ENCODE measurements around the gene DCBLD1.

The DCBLD1 gene

DNA sequence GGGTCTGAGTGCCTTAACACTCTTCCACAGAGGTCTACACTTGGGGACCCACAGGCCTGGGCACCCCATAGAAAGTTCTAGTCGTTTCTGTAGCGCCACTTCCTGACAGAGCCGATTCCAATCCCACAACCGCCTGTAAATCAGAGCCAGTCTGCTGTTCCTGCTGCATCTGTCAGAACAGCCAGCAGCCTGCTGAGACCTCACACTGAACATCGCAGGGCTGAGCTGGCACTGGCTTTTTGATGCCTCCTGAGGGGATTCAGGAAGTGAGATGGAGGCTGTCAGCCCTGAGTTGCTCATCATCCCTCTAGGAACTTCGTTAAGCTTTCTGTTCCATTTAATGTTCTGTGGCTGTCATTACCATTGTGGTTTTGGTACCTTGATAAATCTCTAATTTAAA is 48.9 kb downstream of the DCBLD1 start:
- DNase-seq (ENCODE audit: low spot score): no peak

DNA sequence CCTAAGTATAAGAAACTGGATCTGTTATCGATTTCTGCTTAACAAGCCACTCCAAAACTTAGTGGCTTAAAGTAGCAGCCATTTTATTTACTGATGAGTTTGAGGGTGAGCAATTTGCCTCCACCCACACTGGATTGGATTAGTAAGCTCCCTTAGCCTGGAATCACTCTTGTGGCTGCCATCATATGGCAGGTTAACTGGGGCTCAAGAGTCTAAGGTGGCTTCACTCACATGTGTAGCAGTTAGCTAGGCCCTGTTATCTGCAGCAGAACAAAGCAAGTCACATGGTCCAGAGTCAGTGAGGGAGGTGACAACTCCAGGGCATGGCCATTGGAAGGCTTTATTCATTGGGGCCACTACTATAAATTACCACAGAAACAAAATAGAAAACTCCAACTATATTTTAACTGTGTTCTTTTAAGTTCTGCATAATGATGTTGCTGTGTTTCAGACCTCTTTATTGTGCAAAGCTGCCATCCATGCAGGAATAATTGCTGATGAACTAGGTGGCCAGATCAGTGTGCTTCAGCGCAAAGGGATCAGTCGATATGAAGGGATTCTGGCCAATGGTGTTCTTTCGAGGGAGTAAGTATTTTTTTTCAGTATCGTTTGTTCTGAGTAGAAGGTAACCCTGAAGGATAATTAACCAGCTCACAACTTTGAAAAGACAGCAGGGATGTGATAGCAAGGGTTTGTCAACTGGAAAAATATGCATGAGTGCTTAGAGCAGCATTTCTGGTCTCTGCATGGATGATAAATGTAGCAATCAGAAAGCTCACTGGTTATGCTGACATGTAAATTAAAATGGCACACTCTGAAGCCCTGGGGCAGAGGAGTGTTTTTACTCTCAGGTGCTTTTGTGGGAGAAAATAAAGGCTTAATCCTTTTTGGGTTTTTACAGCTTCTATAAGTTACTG is 49.6 kb downstream of the DCBLD1 start:
- no peak for DNase-seq (ENCODE audit: low spot score)

DNA sequence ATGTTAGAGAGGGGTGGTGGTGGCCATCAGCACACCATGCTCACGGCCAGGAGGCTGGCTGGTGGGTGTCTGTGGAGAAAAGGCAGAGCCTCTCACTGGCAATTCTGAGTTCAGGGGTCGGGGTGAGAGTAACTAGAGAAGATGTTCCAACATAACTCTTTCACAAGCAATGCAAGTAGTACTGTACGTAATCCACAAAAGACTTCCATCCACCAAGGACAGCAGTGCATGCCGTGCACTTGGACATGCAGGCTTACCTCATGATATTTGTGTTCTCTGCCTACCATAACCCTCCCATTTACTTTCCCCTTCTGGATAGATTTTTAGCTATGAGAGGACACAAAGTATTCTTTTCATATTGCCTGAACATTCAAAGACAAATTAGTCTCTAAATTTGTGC is 51.3 kb downstream of the DCBLD1 start:
- DNase-seq (ENCODE audit: low spot score): no peak

- DNase-seq (ENCODE audit: low spot score): no peak
Measured at GRCh38 chr6:117534974-117535373, 52.5 kb downstream of the DCBLD1 start.

- DNase-seq (ENCODE audit: low spot score): no peak
Measured at GRCh38 chr6:117536317-117536716, 53.8 kb downstream of the DCBLD1 start.

DNA sequence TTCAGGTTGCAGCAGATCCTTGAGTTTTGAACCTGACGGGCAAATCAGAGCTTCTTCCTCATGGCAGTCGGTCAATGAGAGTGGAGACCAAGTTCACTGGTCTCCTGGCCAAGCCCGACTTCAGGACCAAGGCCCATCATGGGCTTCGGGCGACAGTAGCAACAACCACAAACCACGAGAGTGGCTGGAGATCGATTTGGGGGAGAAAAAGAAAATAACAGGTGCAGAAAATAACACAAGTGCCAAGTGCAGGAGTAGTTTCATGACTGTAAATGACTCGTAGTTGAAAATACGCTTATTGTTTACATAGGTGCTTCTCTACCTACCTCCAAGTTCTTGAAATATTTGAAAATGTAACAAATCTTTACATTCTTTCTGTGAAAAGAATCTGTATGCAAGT is 56.1 kb downstream of the DCBLD1 start:
- no peak for DNase-seq (ENCODE audit: low spot score)

DNA sequence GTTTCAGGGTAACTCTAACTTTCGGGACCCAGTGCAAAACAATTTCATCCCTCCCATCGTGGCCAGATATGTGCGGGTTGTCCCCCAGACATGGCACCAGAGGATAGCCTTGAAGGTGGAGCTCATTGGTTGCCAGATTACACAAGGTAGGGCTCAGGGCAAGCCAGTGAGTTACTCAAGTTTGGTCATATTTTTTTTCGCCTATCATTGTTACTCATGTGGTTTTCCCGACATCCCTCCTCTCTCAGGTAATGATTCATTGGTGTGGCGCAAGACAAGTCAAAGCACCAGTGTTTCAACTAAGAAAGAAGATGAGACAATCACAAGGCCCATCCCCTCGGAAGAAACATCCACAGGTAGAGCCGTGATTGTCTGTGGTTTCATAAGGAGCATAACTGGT is 58.2 kb downstream of the DCBLD1 start:
- no peak for DNase-seq (ENCODE audit: low spot score)

DNA sequence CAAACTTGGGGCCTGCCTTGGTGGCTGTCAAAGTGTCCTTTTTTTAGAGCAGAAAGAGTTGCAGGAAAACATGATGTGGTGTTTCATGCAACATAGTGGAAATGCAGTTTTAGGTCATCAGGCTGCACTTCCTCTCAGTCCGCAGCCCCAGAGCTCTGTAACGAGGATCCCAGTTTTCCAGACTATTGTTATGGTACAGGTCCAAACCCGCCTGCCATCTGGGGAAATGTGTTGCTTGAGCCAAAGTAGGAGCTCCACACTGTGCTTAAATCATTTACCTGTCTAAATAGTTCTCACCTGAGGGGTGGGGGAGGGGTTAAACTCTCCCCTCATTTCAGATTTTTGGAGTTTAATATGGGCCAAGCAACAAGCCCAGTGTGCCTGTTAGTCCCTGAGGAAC is 60.0 kb downstream of the DCBLD1 start:
- no peak for DNase-seq (ENCODE audit: low spot score)

DNA sequence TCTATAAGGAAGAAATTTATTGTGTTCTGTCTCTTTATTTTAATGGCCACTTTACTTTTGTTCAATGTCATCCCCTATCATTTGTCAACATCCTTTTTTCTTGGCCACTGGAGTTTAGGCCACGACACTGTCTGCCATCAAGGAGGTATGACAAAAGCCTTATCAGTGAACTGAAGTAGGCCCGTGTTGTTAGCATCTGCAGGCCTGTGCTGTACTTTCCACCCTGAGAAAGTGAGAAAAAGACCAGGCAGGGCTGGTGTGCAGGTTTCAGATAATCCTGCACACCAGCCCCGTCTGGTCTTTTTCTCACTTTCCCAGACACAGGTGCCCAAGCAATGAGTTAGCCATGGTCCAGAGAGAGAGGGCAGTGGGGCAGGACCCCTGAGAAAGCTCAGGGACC is 62.2 kb downstream of the DCBLD1 start:
- no peak for DNase-seq (ENCODE audit: low spot score)

DNA sequence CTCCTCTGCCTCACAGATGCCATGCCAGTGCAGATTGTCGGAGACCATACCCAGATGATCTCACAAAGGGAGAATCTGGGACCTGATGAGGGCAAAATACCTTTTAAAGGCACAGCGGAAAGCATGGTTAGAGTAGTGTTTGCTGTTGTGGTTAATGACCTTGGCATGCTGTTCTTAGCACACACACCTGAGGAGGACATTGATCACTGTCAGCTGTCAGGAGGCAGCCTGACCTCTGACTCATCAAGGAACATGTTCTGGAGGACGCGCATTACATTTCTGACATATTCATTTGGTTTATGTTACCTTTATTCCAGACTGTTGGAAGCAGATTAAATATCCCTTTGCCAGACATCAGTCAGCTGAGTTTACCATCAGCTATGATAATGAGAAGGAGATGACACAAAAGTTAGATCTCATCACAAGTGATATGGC is 62.7 kb downstream of the DCBLD1 start:
- no peak for DNase-seq (ENCODE audit: low spot score)

DNA sequence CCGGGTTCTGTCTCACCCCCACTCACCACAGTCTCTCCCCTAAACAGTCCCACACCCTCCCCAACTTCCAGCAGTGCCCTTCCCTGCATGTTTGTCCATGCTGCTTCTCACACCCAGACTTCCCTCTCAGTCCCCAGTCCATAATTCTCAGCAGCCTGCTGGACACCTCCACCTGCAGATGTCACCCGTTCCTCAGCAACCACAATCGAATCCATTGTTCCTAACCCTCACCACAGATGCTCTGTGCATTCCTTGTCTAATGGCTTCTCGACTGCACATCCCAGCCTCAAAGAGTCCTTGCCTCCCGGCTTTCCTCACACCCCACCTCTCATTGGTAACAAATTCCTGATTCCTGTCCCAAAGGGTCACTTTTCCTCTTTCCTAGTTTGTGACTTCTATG is 64.2 kb downstream of the DCBLD1 start:
- DNase-seq (ENCODE audit: low spot score): no peak

GRCh38 chr6:117547688-117548621 is 65.5 kb downstream of the DCBLD1 start:
- no peak for DNase-seq (ENCODE audit: low spot score)

DNA sequence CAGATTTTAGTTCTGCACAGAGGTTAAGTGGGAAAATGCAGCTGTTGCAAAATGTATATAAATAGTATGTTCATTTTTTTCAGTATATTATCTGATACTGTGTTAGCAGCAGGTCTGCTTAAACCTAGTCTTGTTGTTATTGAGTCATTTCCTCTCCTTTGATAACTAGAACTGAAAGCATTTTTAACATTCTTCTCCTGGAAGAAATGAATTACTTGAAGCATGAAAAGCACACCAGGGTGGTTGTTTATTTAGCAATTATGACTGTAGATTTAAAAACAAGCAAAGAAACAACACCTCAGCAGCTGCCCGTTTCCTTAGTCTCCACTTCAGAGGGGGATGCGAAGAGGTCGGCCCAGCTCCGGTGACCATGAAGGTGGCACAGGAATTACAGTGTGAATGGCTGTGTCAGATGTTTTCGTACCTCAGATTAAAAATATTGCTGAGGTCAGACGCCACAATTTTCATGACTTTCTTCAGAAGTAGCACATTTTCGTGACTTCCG is 66.4 kb downstream of the DCBLD1 start:
- DNase-seq (ENCODE audit: low spot score): no peak

- no peak for DNase-seq (ENCODE audit: low spot score)
Measured at GRCh38 chr6:117549611-117550010, 67.1 kb downstream of the DCBLD1 start.

DNA sequence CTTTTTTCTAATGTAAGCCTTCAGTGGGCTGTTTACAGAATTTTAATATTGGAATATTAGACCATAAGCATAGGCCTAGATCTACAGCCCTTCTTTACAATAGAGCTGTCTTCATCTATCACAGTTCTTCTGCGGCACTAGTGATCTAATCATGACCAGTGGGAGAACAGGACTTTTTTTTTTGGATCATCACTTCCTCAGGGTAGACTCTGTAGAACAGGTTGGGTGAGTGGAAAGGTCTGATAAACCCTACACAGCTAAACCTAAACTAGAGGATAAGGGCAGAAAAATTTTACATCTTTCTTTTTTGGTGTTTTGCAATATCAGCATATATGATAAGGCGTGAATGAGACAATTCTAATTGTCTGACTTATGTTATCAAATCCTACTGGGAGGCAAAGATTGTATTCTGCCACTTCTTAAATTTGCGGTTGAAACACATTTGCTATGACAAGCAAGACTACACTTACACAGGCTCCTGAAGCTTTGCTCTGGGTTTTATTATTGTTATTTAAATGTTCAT is 67.7 kb downstream of the DCBLD1 start:
- DNase-seq (ENCODE audit: low spot score): no peak

- no peak for DNase-seq (ENCODE audit: low spot score)
Measured at GRCh38 chr6:117550618-117551242, 68.3 kb downstream of the DCBLD1 start.

DNA sequence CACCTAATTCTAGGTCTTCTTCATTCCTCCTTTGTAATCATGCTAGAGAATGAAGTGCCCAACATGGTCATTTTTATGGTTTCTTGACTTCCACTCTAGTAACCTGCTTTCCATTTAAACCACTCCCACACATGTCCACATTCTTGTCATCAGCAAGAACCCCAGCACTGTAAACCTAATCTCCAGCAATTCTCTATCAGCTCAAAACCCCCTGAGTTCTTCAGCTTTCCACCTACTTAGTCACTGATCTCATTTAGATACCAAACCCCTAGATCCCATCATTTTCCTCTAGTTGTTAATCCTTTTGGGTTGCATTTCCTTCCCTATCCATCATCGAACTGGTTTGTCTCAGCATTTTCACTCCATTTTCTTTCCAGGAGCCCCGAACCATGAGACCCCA is 70.1 kb downstream of the DCBLD1 start:
- DNase-seq (ENCODE audit: low spot score): no peak

- no peak for DNase-seq (ENCODE audit: low spot score)
Measured at GRCh38 chr6:117553142-117553541, 70.7 kb downstream of the DCBLD1 start.

DNA sequence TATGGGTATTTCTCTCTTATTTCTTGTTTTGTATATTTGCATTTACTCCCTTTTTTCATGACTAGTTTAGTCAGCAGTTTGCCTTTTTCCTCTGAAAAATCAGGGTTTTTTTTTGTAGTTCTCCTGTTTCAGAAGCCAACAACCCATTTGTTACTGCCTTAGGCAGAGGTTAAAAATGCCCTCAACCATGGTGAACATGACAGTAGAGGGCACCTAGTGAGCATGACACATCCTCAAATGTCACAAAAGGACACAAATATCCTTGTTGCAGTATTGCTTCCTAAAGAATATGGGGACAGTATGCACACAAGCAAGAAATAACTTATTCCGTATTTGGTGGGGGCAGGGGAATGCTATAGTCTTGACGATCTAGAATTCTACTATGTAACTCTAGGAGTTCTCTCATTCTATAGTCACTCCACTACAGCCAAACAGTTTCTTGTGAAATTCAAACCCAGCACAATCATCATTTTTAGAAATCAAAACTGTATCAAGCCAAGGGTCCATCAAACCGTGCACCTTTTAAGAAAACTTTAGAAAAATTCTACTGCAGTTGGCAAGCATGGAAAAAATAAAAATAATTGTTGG is 72.9 kb downstream of the DCBLD1 start:
- DNase-seq (ENCODE audit: low spot score): no peak

DNA sequence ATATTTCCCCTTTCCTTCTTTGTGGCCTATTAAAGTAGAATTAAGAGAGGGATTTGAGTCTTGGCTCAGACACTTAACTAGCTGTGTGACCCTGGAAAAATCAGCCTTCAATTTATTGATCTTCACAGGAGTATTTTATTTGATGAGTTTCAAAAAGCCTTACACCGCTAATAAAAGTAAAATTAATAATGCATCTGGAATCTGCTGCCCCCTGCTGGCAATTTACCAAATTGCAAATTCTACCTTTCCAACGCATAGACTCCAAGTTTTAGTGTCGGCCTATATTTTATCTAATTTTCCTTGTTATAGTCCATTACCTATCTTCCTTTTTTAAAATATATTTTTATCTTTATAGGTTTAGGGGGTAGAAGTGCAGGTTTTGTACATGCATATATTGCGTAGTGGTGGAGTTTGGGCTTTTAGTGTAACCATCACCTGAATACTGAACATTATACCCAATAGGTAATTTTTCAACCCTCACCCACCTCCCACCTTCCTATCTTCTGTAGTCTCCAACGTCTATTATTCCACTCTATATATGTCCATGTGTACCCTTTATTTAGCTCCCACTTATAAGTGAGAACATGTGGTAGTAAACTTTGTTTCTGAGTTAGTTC is 73.5 kb downstream of the DCBLD1 start:
- no peak for DNase-seq (ENCODE audit: low spot score)

- DNase-seq (ENCODE audit: low spot score): no peak
Measured at GRCh38 chr6:117557951-117558350, 75.5 kb downstream of the DCBLD1 start.

Measured in HuH-7 (cell line).